GM23338 (cell line): ENCODE measurements around the gene ZMYND12. TPM values are rescaled to one million over a fixed set of nuclear protein-coding genes. Genes with fewer than 3 reads are reported as not detected.

ENCODE experiments used
- ATAC-seq: fragments of 200-7000 bp; cut with Tn5 transposase; 3 replicates; pipeline ENCODE4 v1.9.1; 2020
- DNase-seq: peaks from one replicate; pipeline ENCODE4 v3.0.0-alpha.2; 2015; ENCODE audit warnings: low spot score
- H2AFZ ChIP-seq: fragments of 200-600 bp; sonication (generic); 2 replicates; pipeline ENCODE4 v1.8.0; 2016; ENCODE audit warnings: antibody characterized with exemption, mild to moderate bottlenecking, moderate library complexity
- H3F3A ChIP-seq: fragments of 200-600 bp; sonication (generic); replicated peaks from 2 replicates; pipeline ENCODE4 v1.8.0; 2017; ENCODE audit warnings: antibody characterized with exemption, mixed run types, low read depth
- H3K27ac ChIP-seq: fragments of 200-600 bp; sonication (generic); 2 replicates; pipeline ENCODE4 v1.6.1; 2016; ENCODE audit warnings: low read depth
- H3K27me3 ChIP-seq: fragments of 200-600 bp; sonication (generic); 2 replicates; pipeline ENCODE4 v1.8.0; 2016; ENCODE audit warnings: mild to moderate bottlenecking, mixed run types, moderate library complexity; ENCODE audit not compliant: insufficient read depth
- H3K36me3 ChIP-seq: fragments of 200-600 bp; sonication (generic); 2 replicates; pipeline ENCODE4 v1.8.0; 2016; ENCODE audit warnings: mild to moderate bottlenecking; ENCODE audit not compliant: insufficient read depth
- H3K4me1 ChIP-seq: fragments of 200-600 bp; sonication (generic); 2 replicates; pipeline ENCODE4 v1.8.0; 2016; ENCODE audit warnings: mild to moderate bottlenecking, moderate library complexity; ENCODE audit not compliant: insufficient read depth
- H3K4me2 ChIP-seq: fragments of 200-600 bp; sonication (generic); 2 replicates; pipeline ENCODE4 v1.7.1; 2017; ENCODE audit warnings: mixed run types
- H3K4me3 ChIP-seq: fragments of 200-600 bp; sonication (generic); 2 replicates; pipeline ENCODE4 v1.6.1; 2016; ENCODE audit warnings: mixed run types
- H3K79me2 ChIP-seq: fragments of 200-600 bp; sonication (generic); replicated peaks from 2 replicates; pipeline ENCODE4 v1.8.0; 2017; ENCODE audit warnings: mild to moderate bottlenecking; ENCODE audit not compliant: insufficient read depth
- H3K9me2 ChIP-seq: fragments of 200-600 bp; sonication (generic); 2 replicates; pipeline ENCODE4 v1.8.0; 2017; ENCODE audit not compliant: insufficient read depth
- H4K20me1 ChIP-seq: fragments of 200-600 bp; sonication (generic); replicated peaks from 2 replicates; pipeline ENCODE4 v1.8.0; 2017; ENCODE audit warnings: mild to moderate bottlenecking; ENCODE audit not compliant: insufficient read depth
- H3K27ac Mint-ChIP-seq: 2 replicates; pipeline ENCODE4 v1.8.0; 2020; ENCODE audit warnings: inconsistent platforms, mild to moderate bottlenecking, moderate library complexity, mixed read lengths
- H3K27me3 Mint-ChIP-seq: 3 replicates; pipeline ENCODE4 v1.8.0; 2022; ENCODE audit warnings: low read depth, mild to moderate bottlenecking, moderate library complexity, mixed read lengths, inconsistent platforms; ENCODE audit not compliant: insufficient read depth, poor library complexity
- H3K36me3 Mint-ChIP-seq: 3 replicates; pipeline ENCODE4 v1.8.0; 2021; ENCODE audit warnings: low read depth, mild to moderate bottlenecking, inconsistent platforms, moderate library complexity, mixed read lengths
- H3K4me1 Mint-ChIP-seq: 3 replicates; pipeline ENCODE4 v1.8.0; 2020; ENCODE audit warnings: mild to moderate bottlenecking, inconsistent platforms, mixed read lengths
- H3K4me3 Mint-ChIP-seq: 3 replicates; pipeline ENCODE4 v1.8.0; 2021; ENCODE audit warnings: moderate library complexity, mild to moderate bottlenecking, inconsistent platforms, mixed read lengths
- H3K9me3 Mint-ChIP-seq: 3 replicates; pipeline ENCODE4 v1.8.0; 2020; ENCODE audit warnings: moderate library complexity, mild to moderate bottlenecking, inconsistent platforms, mixed read lengths
- CREB1 ChIP-seq: fragments of 250-450 bp; sonication (Bioruptor Pico); IDR thresholded peaks from 2 replicates; pipeline ENCODE4 v1.5.0; 2020; ENCODE audit warnings: low read depth, mild to moderate bottlenecking, moderate library complexity
- CTCF ChIP-seq, 2 experiments: fragments of 200-600 bp in 1 of 2; sonication (generic) in 1 of 2; conservative IDR thresholded peaks; 2 replicates each; pipeline versions ENCODE4 v1.5.1 to v1.6.1; 2016 to 2017; ENCODE audit warnings: antibody characterized with exemption in 2 of 2, low read depth in 2 of 2, mild to moderate bottlenecking in 2 of 2, moderate library complexity in 1 of 2
- EZH2 ChIP-seq: fragments of 200-600 bp; sonication (generic); IDR thresholded peaks from one replicate; pipeline ENCODE4 v1.8.0; 2017; ENCODE audit warnings: antibody characterized with exemption, mild to moderate bottlenecking, low read depth; ENCODE audit not compliant: unreplicated experiment
- EZH2phosphoT487 ChIP-seq: fragments of 200-600 bp; sonication (generic); IDR thresholded peaks from one replicate; pipeline ENCODE4 v1.8.1; 2018; ENCODE audit warnings: antibody characterized with exemption; ENCODE audit not compliant: unreplicated experiment
- JUNB ChIP-seq: IDR thresholded peaks from one replicate; pipeline ENCODE4 v1.6.1; 2016; ENCODE audit warnings: antibody characterized with exemption; ENCODE audit not compliant: unreplicated experiment
- REST ChIP-seq: IDR thresholded peaks from one replicate; pipeline ENCODE4 v1.6.1; 2018; ENCODE audit warnings: antibody characterized with exemption; ENCODE audit not compliant: unreplicated experiment
- STAT1 ChIP-seq: IDR thresholded peaks from one replicate; pipeline ENCODE4 v1.6.1; 2016; ENCODE audit warnings: antibody characterized with exemption; ENCODE audit not compliant: unreplicated experiment
- ZNF331 ChIP-seq: fragments of 250-450 bp; sonication (Bioruptor Pico); IDR thresholded peaks from 2 replicates; pipeline ENCODE4 v1.5.0; 2020; ENCODE audit warnings: low read depth, mild to moderate bottlenecking, moderate library complexity
- polyA plus RNA-seq: library from polyadenylated mRNA; unstranded; fragments of >200 nt; fragmentation: Nextera tagmentation; extraction: Ambion mirVana; gene quantifications from 2 replicates; pipeline ENCODE4 v1.2.1, GENCODE V29; 2016
- total RNA-seq: library from RNA; depleted of rRNA; stranded (reverse); fragments of >200 nt; shearing (Covaris generic); gene quantifications from 2 replicates; pipeline ENCODE4 v1.2.3, GENCODE V29; 2014
- TF ChIP-seq, protein P1 (sequence below): IDR thresholded peaks from 2 replicates; pipeline ENCODE4 v1.6.1; 2016; ENCODE audit warnings: antibody characterized with exemption

ZMYND12 gene
- total and polyA plus RNA-seq, 2 experiments from 2014 or later: 0.16 to 0.63 TPM

DNA sequence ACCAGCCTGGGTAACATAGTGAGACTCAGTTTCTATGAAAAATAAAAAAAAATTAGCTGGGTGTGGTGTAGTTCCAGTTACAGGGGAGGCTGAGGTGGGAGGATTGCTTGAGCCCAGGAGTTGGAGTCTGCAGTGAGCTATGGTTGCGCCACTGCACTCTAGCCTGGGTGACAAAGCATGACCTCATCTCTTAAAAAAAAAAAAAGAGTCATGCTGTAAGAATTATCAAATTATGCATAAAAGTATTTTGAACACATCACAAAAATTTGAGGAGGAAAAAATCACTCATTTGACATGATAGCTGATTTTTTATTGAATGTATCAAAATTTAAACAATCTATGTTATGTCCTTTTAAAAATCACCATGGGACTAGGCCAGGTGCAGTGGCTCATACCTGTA, 25.1 kb upstream of the ZMYND12 start:
- DNase-seq: no peak
- Histone ChIP-seq H3K27ac (no peak overlapping the region), H3K4me2 (no peak overlapping the region), H3K4me3 (no peak overlapping the region), H3K4me1 (no peaks in the 10 kb centered on the region), H4K20me1 (no peaks in the 10 kb centered on the region), H3F3A (no peaks in the 10 kb centered on the region), H3K27me3 (no peaks in the 10 kb centered on the region), H3K36me3 (no peaks in the 10 kb centered on the region), H3K79me2 (no peaks in the 10 kb centered on the region), H3K9me2 (no peaks in the 10 kb centered on the region), H2AFZ (no peak overlapping the region)
- Mint-ChIP-seq H3K36me3 (no peaks in the 10 kb centered on the region), H3K9me3 (no peaks in the 10 kb centered on the region), H3K27ac (no peak overlapping the region), H3K4me1 (peaks cover 2% of the 10 kb centered on the region; the same call in 1 of the 3 replicates), H3K27me3 (no peaks in the 10 kb centered on the region), H3K4me3 (no peak overlapping the region)
- no peak for ATAC-seq
- TF ChIP-seq, protein P1, sequence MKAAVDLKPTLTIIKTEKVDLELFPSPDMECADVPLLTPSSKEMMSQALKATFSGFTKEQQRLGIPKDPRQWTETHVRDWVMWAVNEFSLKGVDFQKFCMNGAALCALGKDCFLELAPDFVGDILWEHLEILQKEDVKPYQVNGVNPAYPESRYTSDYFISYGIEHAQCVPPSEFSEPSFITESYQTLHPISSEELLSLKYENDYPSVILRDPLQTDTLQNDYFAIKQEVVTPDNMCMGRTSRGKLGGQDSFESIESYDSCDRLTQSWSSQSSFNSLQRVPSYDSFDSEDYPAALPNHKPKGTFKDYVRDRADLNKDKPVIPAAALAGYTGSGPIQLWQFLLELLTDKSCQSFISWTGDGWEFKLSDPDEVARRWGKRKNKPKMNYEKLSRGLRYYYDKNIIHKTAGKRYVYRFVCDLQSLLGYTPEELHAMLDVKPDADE: no peak
- TF ChIP-seq CREB1 (CRISPR knock-in tag): no peak
- no peak for TF ChIP-seq REST

DNA sequence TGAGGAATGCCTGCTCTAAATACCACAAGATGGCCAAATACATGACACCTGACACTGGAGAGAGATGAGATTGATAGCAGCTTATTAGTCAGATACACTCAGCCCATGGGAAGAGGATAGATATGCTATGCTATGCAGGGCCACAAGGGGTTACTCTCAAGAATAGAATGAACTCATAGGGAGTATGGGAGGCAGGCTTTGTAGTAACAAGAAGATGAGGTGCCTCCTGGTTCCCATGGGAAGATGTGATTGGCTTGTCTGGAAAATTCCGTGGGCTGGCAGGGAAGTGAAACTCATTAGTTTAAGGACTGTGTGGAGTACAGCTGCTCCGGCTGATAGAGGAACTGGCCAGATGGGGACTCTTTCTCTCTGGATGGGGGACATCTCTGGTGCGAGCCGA, 23.8 kb upstream of the ZMYND12 start:
- ATAC-seq (peak; percentile 100), DNase-seq (peak; percentile 89)
- H3K9me3 Mint-ChIP-seq: no peaks in the 10 kb centered on the region
- TF ChIP-seq STAT1 (no peak), CTCF (conservative IDR thresholded peaks at IDR 0.05; ENCODE audit: low read depth in 2 of 2) (peak; percentile 38 to 44), ZNF331 (no peak), JUNB (no peak), REST (no peak), EZH2 (no peak), EZH2phosphoT487 (no peak), CREB1 (CRISPR knock-in tag) (no peak)
- TF ChIP-seq, protein P1: no peak
- no peak overlapping the region for H2AFZ ChIP-seq
- peaks cover 2% of the 10 kb centered on the region; the same call in 1 of the 3 replicates for H3K4me1 Mint-ChIP-seq
- no peaks in the 10 kb centered on the region for H3K9me2 ChIP-seq
- H3K4me3 ChIP-seq: no peak overlapping the region
- H4K20me1 ChIP-seq: no peaks in the 10 kb centered on the region
- no peaks in the 10 kb centered on the region for H3K27me3 Mint-ChIP-seq
- H3K36me3 ChIP-seq: no peaks in the 10 kb centered on the region
- no peak overlapping the region for H3K27ac Mint-ChIP-seq
- H3K36me3 Mint-ChIP-seq: no peaks in the 10 kb centered on the region
- H3K4me2 ChIP-seq: no peak overlapping the region
- no peaks in the 10 kb centered on the region for H3K4me1 ChIP-seq
- no peaks in the 10 kb centered on the region for H3K27me3 ChIP-seq
- H3F3A ChIP-seq: no peaks in the 10 kb centered on the region
- H3K27ac ChIP-seq: no peak overlapping the region
- H3K79me2 ChIP-seq: no peaks in the 10 kb centered on the region
- H3K4me3 Mint-ChIP-seq: no peak overlapping the region
